ENCODE data around the gene MPP2. TPM values are rescaled to one million over a fixed set of nuclear protein-coding genes. Genes with fewer than 3 reads are reported as not detected.

The MPP2 gene
- total and polyA plus RNA-seq, 2 experiments from 2014 or later: 23.4 to 25.4 TPM

- Histone ChIP-seq H3K27me3 (peaks cover 5% of the 10 kb centered on the region), H3K27ac (no peak overlapping the region), H3K36me3 (no peaks in the 10 kb centered on the region), H3K4me3 (no peak overlapping the region), H3K4me1 (ENCODE audit: low read depth) (no peaks in the 10 kb centered on the region), H3K9me3 (ENCODE audit: low read depth) (no peaks in the 10 kb centered on the region)
- DNase-seq (ENCODE audit: low read depth in 1 of 2, low spot score in 1 of 2): peak; percentile 45
- peak; percentile 57 for TF ChIP-seq CTCF (IDR thresholded peaks at IDR 0.05; ENCODE audit: low read depth, low read length)
These were observed 10.2 kb upstream of the MPP2 start for GRCh38 chr17:43917348-43918025.

GRCh38 chr17:43917016-43917347 is 9.6 kb upstream of the MPP2 start:
- H3K36me3 ChIP-seq: no peaks in the 10 kb centered on the region
- H3K27ac ChIP-seq: no peak overlapping the region
- H3K9me3 ChIP-seq (ENCODE audit: low read depth): no peaks in the 10 kb centered on the region
- no peaks in the 10 kb centered on the region for H3K4me1 ChIP-seq (ENCODE audit: low read depth)
- no peak overlapping the region for H3K4me3 ChIP-seq
- H3K27me3 ChIP-seq: peaks cover 5% of the 10 kb centered on the region
- no peak for TF ChIP-seq CTCF (IDR thresholded peaks at IDR 0.05; ENCODE audit: low read depth, low read length)
- DNase-seq (ENCODE audit: low read depth in 1 of 2, low spot score in 1 of 2): no peak

- TF ChIP-seq CTCF (IDR thresholded peaks at IDR 0.05; ENCODE audit: low read depth, low read length): no peak
- H3K36me3 ChIP-seq: no peaks in the 10 kb centered on the region
- DNase-seq (ENCODE audit: low read depth in 1 of 2, low spot score in 1 of 2): no peak
- no peak overlapping the region for H3K4me3 ChIP-seq
- H3K27ac ChIP-seq: no peak overlapping the region
- H3K4me1 ChIP-seq (ENCODE audit: low read depth): no peaks in the 10 kb centered on the region
- no peaks in the 10 kb centered on the region for H3K9me3 ChIP-seq (ENCODE audit: low read depth)
- H3K27me3 ChIP-seq: peaks cover 5% of the 10 kb centered on the region
These were observed 9.0 kb upstream of the MPP2 start for GRCh38 chr17:43916385-43916784.

GRCh38 chr17:43915559-43915958 is 8.2 kb upstream of the MPP2 start:
- DNase-seq (ENCODE audit: low read depth in 1 of 2, low spot score in 1 of 2): no peak
- H3K27me3 ChIP-seq: peaks cover 5% of the 10 kb centered on the region
- no peaks in the 10 kb centered on the region for H3K36me3 ChIP-seq
- H3K27ac ChIP-seq: no peak overlapping the region
- TF ChIP-seq CTCF (IDR thresholded peaks at IDR 0.05; ENCODE audit: low read depth, low read length): no peak
- H3K4me3 ChIP-seq: no peak overlapping the region
- no peaks in the 10 kb centered on the region for H3K4me1 ChIP-seq (ENCODE audit: low read depth)
- H3K9me3 ChIP-seq (ENCODE audit: low read depth): no peaks in the 10 kb centered on the region

- DNase-seq (ENCODE audit: low read depth in 1 of 2, low spot score in 1 of 2): no peak
- peaks cover 5% of the 10 kb centered on the region for H3K27me3 ChIP-seq
- no peak for TF ChIP-seq CTCF (IDR thresholded peaks at IDR 0.05; ENCODE audit: low read depth, low read length)
- no peaks in the 10 kb centered on the region for H3K9me3 ChIP-seq (ENCODE audit: low read depth)
- no peaks in the 10 kb centered on the region for H3K4me1 ChIP-seq (ENCODE audit: low read depth)
- H3K36me3 ChIP-seq: no peaks in the 10 kb centered on the region
- H3K4me3 ChIP-seq: no peak overlapping the region
- no peak overlapping the region for H3K27ac ChIP-seq
These were observed 7.1 kb upstream of the MPP2 start for GRCh38 chr17:43914451-43914850.

Data from cardiac muscle cell (in vitro differentiated cells and primary cell).